CD14-positive monocyte (primary cell): ENCODE results near the gene SH3RF3. TPM values are rescaled to one million over a fixed set of nuclear protein-coding genes. Genes with fewer than 3 reads are reported as not detected.
A peak's percentile ranks its signal among the peaks of the same experiment; 100 is the strongest.

Experiments used
- DNase-seq, 3 donors: peaks; one replicate each; pipeline ENCODE4 v3.0.0-alpha.2; 2011 to 2022
- H2AFZ ChIP-seq: 2 replicates; pipeline ENCODE4 v1.6.0; 2012; ENCODE audit warnings: mild to moderate bottlenecking, low read depth, low read length, inconsistent platforms; ENCODE audit not compliant: insufficient read depth, poor library complexity, severe bottlenecking
- H3K27ac ChIP-seq, 2 donors: 1 replicate in 1 of 2; 2 replicates in 1 of 2; pipeline ENCODE4 v1.5.1; 2012 to 2013; ENCODE audit warnings: low read length in 2 of 2, control low read depth in 1 of 2, inconsistent platforms in 1 of 2, low read depth in 1 of 2, mild to moderate bottlenecking in 1 of 2
- H3K27me3 ChIP-seq, 2 donors: one replicate each; pipeline versions ENCODE4 v1.6.0 to v1.6.1; 2011 to 2013; ENCODE audit warnings: low read length in 2 of 2; ENCODE audit not compliant: control insufficient read depth in 2 of 2, insufficient read depth in 2 of 2
- H3K36me3 ChIP-seq, 2 donors: replicated peaks in 1 of 2; 1 replicate in 1 of 2; 2 replicates in 1 of 2; pipeline versions ENCODE4 v1.5.1 to v1.6.1; 2012 to 2013; ENCODE audit warnings: low read length in 2 of 2, control low read depth in 1 of 2, inconsistent platforms in 1 of 2, mild to moderate bottlenecking in 1 of 2; ENCODE audit not compliant: insufficient read depth in 2 of 2, control insufficient read depth in 1 of 2
- H3K4me1 ChIP-seq, 2 donors: 1 replicate in 1 of 2; 2 replicates in 1 of 2; pipeline versions ENCODE4 v1.5.1 to v1.6.1; 2012 to 2013; ENCODE audit warnings: low read length in 2 of 2, control low read depth in 1 of 2, inconsistent platforms in 1 of 2, mild to moderate bottlenecking in 1 of 2, moderate library complexity in 1 of 2; ENCODE audit not compliant: insufficient read depth in 2 of 2, control insufficient read depth in 1 of 2
- H3K4me2 ChIP-seq: replicated peaks from 2 replicates; pipeline ENCODE3; 2012; ENCODE audit warnings: low read length, moderate library complexity, mild to moderate bottlenecking; ENCODE audit not compliant: poor library complexity, severe bottlenecking; ENCODE audit errors: extremely low read depth
- H3K4me3 ChIP-seq, 3 experiments: fragments of 200-600 bp in 1 of 3; sonication (generic) in 1 of 3; replicated peaks in 1 of 3; 1 replicate in 2 of 3; 2 replicates in 1 of 3; pipeline ENCODE4 v1.5.1; 2011 to 2013; ENCODE audit warnings: low read length in 3 of 3, mild to moderate bottlenecking in 3 of 3, control low read depth in 2 of 3, low read depth in 2 of 3, inconsistent platforms in 1 of 3, moderate library complexity in 1 of 3
- H3K79me2 ChIP-seq: 2 replicates; pipeline ENCODE4 v1.6.0; 2012; ENCODE audit warnings: mild to moderate bottlenecking, control low read depth, inconsistent platforms, low read length, moderate library complexity; ENCODE audit not compliant: insufficient read depth
- H3K9ac ChIP-seq: 2 replicates; pipeline ENCODE4 v1.6.0; 2017; ENCODE audit warnings: low read length, mild to moderate bottlenecking; ENCODE audit not compliant: insufficient read depth, poor library complexity, severe bottlenecking
- H3K9me3 ChIP-seq, 2 donors: replicated peaks in 1 of 2; 1 replicate in 1 of 2; 2 replicates in 1 of 2; pipeline versions ENCODE4 v1.5.1 to v1.6.1; 2012 to 2013; ENCODE audit warnings: low read length in 2 of 2, control low read depth in 1 of 2; ENCODE audit not compliant: control insufficient read depth in 1 of 2, insufficient read depth in 1 of 2
- H4K20me1 ChIP-seq: 2 replicates; pipeline ENCODE4 v1.6.0; 2012; ENCODE audit warnings: mild to moderate bottlenecking, low read length, control low read depth, moderate library complexity; ENCODE audit not compliant: insufficient read depth
- H3K27ac Mint-ChIP-seq, 7 donors: one replicate each; pipeline ENCODE4 v1.8.0; 2020; ENCODE audit warnings: mild to moderate bottlenecking in 7 of 7, mixed read lengths in 7 of 7, moderate library complexity in 6 of 7, inconsistent platforms in 2 of 7
- H3K27me3 Mint-ChIP-seq, 3 donors: one replicate each; pipeline ENCODE4 v1.8.0; 2021 to 2022; ENCODE audit warnings: low read depth in 3 of 3, mild to moderate bottlenecking in 3 of 3, mixed read lengths in 3 of 3, moderate library complexity in 3 of 3, inconsistent platforms in 1 of 3
- H3K36me3 Mint-ChIP-seq, 2 donors: one replicate each; pipeline ENCODE4 v1.8.0; 2020; ENCODE audit warnings: mixed read lengths in 2 of 2, inconsistent platforms in 1 of 2, mild to moderate bottlenecking in 1 of 2
- H3K4me1 Mint-ChIP-seq: one replicate; pipeline ENCODE4 v1.8.0; 2020; ENCODE audit warnings: mild to moderate bottlenecking, mixed read lengths
- H3K4me3 Mint-ChIP-seq, 2 donors: one replicate each; pipeline ENCODE4 v1.8.0; 2020; ENCODE audit warnings: mild to moderate bottlenecking in 2 of 2, mixed read lengths in 2 of 2, moderate library complexity in 1 of 2
- H3K9me3 Mint-ChIP-seq, 7 donors: one replicate each; pipeline ENCODE4 v1.8.0; 2020 to 2022; ENCODE audit warnings: mixed read lengths in 7 of 7, mild to moderate bottlenecking in 6 of 7, moderate library complexity in 6 of 7, inconsistent platforms in 2 of 7
- CTCF ChIP-seq: fragments of 200-600 bp; IDR thresholded peaks from one replicate; pipeline ENCODE4 v1.8.0; 2022; ENCODE audit warnings: antibody characterized with exemption, mild to moderate bottlenecking
- WGBS: methylation state at CpG from one replicate; pipeline ENCODE4 v1.1.5; 2013; ENCODE audit warnings: missing lambda C conversion rate; ENCODE audit not compliant: insufficient coverage; 5-methylcytosine and 5-hydroxymethylcytosine counted together
- intact Hi-C, 2 donors: fragments of 100-400 bp; cut with micrococcal nuclease; formaldehyde crosslinking; loops; one replicate each; pipeline versions ENCODE4 v1.15.0 to v1.15.1; 2023
- polyA plus RNA-seq, 3 donors: library from polyadenylated mRNA; depleted of rRNA in 1 of 3; unstranded in 2 of 3; stranded (reverse) in 1 of 3; fragments of 300-500 nt in 2 of 3; fragments of >200 nt in 1 of 3; fragmentation: Illumina TruSeq in 2 of 3; gene quantifications; 1 replicate in 2 of 3; 2 replicates in 1 of 3; pipeline ENCODE4 v1.2.3, GENCODE V29; 2012 to 2021

Gene SH3RF3
- polyA plus RNA-seq, 3 donors, result 0.25 to 0.75 (median 0.34) TPM

- Histone ChIP-seq H3K4me3 (peak overlapping the region in 1 of 3 experiments; percentile 51), H3K27ac (peak overlapping the region; percentile 69 to 81), H4K20me1 (no peaks in the 10 kb centered on the region), H3K4me1 (peaks cover 67 to 76% of the 10 kb centered on the region in 2 donors), H2AFZ (peak overlapping the region; percentile 3), H3K4me2 (peak overlapping the region; percentile 47), H3K9ac (peak overlapping the region; percentile 45), H3K79me2 (peaks cover 3% of the 10 kb centered on the region), H3K27me3 (no peaks in the 10 kb centered on the region), H3K36me3 (no peaks in the 10 kb centered on the region), H3K9me3 (no peaks in the 10 kb centered on the region)
- Mint-ChIP-seq H3K36me3 (peaks cover 6 to 14% of the 10 kb centered on the region in 2 donors), H3K27me3 (peaks cover 0 to 2% (median 0%) of the 10 kb centered on the region in 3 donors), H3K9me3 (peaks cover 0 to 3% (median 0%) of the 10 kb centered on the region in 7 donors), H3K4me1 (peaks cover 81% of the 10 kb centered on the region), H3K27ac (peak overlapping the region; percentile 92 to 98 (median 94)), H3K4me3 (peak overlapping the region in 1 of 2 donors; percentile 67)
- 0% methylated on average over 2 of the region's 4 CpGs for WGBS
- DNase-seq, result peak; percentile 90 to 93 (median 93)
- no peak for TF ChIP-seq CTCF
- intact Hi-C loops, result no loop called here
These were observed 109.6 kb downstream of the SH3RF3 start for GRCh38 chr2:109238580-109238979.

GRCh38 chr2:109239720-109240119 is 110.7 kb downstream of the SH3RF3 start:
- peak overlapping the region in 1 of 2 donors; percentile 81 for H3K27ac ChIP-seq
- no CpG with 5 or more reads among the region's 6 CpGs for WGBS
- TF ChIP-seq CTCF, result no peak
- Mint-ChIP-seq H3K27me3 (peaks cover 0 to 2% (median 0%) of the 10 kb centered on the region in 3 donors), H3K27ac (peak overlapping the region in 6 of 7 donors; percentile 87 to 98 (median 93)), H3K4me1 (peaks cover 87% of the 10 kb centered on the region), H3K4me3 (no peak overlapping the region), H3K36me3 (peaks cover 9 to 14% of the 10 kb centered on the region in 2 donors), H3K9me3 (peaks cover 0 to 3% (median 0%) of the 10 kb centered on the region in 7 donors)
- H3K4me1 ChIP-seq, result peaks cover 73 to 81% of the 10 kb centered on the region in 2 donors
- intact Hi-C loops, result no loop called here
- no peak overlapping the region for H3K4me2 ChIP-seq
- H3K9ac ChIP-seq, result no peak overlapping the region
- H3K27me3 ChIP-seq, result no peaks in the 10 kb centered on the region
- peak in 2 of 3 donors; percentile 56 to 59 for DNase-seq
- H3K36me3 ChIP-seq, result no peaks in the 10 kb centered on the region
- no peaks in the 10 kb centered on the region for H3K9me3 ChIP-seq
- H3K79me2 ChIP-seq, result peaks cover 3% of the 10 kb centered on the region
- H4K20me1 ChIP-seq, result no peaks in the 10 kb centered on the region
- peak overlapping the region in 1 of 3 experiments; percentile 51 for H3K4me3 ChIP-seq
- H2AFZ ChIP-seq, result no peak overlapping the region
